IPS-11a (cell line): Measurements from ENCODE around the gene MAST1.
A peak's percentile ranks its signal among the peaks of the same experiment; 100 is the strongest.
"Not testable (repeated sequence)": the region's sequence is repeated elsewhere in the genome, so short reads cannot be mapped to it uniquely, and the experiment has no call there.

Source experiments
- H3K4me3 ChIP-seq: one replicate; pipeline ENCODE4 v1.5.1; 2013; ENCODE audit warnings: low read depth, low read length, control low read depth

The MAST1 gene

DNA sequence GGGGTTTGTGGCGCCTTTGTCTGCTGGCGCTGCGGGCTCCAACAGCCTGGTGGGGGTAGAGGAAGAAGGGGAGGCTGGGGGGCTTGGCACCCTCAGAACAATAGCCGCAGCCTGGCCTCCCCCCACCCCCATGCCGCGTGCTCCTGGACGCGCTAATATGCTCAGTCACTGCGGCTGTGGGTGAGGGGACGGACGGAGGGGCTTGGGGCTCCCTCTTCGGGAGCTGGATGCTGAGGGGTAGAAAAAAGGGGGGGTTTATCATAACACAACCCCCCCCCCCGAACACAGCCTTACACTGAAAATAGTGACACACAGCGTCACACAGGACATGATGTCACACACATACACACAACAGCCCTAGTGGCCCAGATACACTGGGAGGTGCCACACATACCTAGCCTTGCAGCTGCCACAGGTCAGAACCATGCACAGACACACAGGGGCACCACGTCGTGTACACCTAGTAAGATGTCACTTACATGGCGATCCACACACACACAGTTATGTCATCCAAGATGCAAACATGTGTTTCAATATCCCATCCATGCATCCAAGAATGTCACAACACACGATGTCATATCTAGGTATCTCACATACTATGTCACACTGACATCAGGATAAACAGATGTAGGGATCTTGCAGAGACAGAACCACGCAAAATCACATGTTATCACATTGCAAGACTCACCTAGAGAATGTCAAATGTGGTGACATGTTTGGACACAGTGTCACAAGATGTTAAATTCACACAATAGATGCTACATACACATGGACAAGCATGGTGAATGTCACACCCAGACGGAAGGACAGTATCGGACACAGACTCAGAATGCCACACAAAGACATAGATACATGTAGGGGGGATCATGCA is 806 bp downstream of the MAST1 start:
- peak overlapping the region; percentile 56 for H3K4me3 ChIP-seq

DNA sequence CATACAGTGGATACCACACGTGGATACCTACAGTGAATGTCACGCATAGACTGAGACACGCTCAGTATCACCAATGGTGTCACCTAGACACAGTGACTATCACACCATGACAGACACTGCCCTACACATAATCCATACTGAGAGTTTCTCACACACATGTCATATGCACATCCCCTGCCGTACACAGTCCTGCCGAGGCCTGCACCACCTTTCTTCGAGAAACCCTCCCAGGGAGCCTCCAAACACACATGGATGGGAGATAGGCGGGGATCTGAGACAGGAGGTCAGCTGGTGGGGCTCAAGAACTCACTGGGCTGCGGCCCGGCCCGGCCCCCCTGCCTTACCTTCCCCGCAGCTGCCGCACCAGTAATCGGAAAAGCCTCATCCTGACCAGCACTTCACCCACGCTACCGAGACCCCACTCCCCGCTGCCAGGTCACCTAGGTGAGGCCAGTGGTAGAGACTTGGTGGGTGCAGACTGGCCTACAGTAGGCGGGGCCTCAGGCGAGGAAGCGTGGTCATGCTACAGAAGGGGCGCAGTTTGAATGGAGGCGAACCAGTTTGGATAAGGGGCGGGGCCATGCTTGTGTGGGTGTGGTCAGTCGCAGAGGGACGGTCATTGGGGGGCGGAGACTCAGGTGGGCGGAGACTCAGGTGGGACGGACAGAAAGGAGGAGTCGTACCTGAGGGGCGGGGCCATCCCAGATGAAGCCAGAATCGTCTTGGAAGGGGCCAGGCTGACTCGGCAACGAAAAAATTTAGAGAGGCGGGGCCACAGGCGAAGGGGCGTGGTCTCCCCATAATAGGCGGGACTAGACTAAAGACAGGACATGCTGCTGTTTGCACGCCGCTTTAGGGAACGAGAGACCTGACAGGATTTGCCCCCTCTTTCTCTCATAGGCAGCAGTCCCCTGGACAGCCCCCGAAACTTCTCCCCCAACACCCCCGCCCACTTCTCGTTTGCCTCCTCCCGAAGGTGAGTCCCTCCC is 2.1 kb downstream of the MAST1 start:
- peak overlapping the region; percentile 25 for H3K4me3 ChIP-seq

DNA sequence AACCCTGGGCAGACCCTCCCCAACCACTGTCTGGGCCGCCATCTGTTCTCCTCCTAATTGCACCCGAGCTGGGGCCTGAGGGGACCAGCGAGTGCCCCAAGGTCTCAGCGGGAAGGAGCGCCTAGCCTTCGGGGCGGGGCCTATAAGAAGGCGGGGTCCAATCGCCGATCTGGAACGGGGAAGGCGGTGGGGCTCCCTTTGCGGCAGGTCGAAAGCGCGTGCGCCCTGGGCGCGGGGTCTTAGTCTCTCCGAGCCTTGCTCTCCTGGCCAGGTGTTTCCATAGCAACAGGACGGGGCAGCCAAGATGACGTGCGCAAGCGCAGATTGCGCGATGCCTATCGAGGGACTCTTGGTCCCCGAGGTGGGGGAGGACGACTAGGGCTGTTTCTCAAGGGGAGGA is 2.8 kb downstream of the MAST1 start:
- peak overlapping the region; percentile 25 for H3K4me3 ChIP-seq

- H3K4me3 ChIP-seq, result no peak overlapping the region
Observed at GRCh38 chr19:12842511-12842910, 4.2 kb downstream of the MAST1 start.

GRCh38 chr19:12843328-12843727 is 5.0 kb downstream of the MAST1 start:
- H3K4me3 ChIP-seq, result no peak overlapping the region

GRCh38 chr19:12843999-12844732 is 5.9 kb downstream of the MAST1 start:
- no peak overlapping the region for H3K4me3 ChIP-seq

DNA sequence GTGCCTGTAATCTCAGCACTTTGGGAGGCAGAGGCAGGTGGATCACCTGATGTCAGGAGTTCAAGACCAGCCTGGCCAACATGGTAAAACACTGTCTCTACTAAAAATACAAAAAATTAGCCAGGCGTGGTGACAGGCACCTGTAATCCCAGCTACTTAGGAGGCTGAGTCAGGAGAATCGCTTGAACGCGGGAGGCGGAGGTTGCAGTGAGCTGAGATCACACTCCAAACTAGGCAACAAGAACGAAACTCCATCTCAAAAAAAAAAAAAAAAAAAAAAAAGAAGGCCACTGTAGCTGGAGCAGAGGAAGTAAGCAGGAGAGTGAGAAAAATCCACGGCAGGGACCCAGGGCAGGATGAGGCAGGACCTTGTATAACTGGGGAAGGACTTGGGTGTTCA is 8.3 kb downstream of the MAST1 start:
- H3K4me3 ChIP-seq, result not testable (repeated sequence)

GRCh38 chr19:12847159-12848139 is 9.1 kb downstream of the MAST1 start:
- no peak overlapping the region for H3K4me3 ChIP-seq

GRCh38 chr19:12856653-12857052 is 18.3 kb downstream of the MAST1 start:
- H3K4me3 ChIP-seq, result no peak overlapping the region

DNA sequence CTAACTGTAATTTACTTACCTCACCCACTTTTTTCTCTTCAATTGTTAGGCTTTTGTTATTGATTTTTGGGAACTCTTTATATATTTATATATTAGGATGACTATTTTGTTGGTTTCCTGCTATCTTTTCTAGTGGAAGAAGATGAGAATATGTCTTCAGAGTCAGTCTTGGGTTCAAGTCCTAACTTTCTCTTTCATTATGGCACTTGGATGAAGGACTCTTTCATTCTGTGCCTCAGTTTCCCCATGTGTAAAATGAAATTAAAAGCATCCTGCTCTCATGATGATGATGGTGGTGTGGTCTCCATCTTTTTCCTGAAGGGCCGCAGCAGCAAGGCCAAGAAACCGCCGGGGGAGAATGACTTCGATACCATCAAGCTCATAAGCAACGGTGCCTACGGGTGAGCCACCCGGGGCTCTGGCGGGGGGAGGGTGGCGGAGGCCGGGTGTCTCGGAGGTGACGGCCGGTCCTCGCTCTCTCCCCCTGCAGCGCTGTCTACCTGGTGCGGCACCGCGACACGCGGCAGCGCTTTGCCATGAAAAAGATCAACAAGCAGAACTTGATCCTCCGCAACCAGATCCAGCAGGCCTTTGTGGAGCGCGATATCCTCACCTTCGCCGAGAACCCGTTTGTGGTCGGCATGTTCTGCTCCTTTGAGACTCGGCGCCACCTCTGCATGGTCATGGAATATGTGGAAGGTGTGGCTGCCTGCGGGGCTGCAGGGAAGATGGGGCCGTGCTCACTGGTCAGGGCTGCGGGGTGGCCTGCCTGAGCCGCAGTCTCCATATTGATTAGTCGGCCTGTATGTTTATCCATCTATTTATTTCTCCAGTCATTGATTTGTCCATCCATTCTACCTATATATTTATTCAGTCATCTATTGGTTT is 20.0 kb downstream of the MAST1 start:
- H3K4me3 ChIP-seq, result no peak overlapping the region

- H3K4me3 ChIP-seq, result no peak overlapping the region
Observed at GRCh38 chr19:12859546-12859945, 21.2 kb downstream of the MAST1 start.

DNA sequence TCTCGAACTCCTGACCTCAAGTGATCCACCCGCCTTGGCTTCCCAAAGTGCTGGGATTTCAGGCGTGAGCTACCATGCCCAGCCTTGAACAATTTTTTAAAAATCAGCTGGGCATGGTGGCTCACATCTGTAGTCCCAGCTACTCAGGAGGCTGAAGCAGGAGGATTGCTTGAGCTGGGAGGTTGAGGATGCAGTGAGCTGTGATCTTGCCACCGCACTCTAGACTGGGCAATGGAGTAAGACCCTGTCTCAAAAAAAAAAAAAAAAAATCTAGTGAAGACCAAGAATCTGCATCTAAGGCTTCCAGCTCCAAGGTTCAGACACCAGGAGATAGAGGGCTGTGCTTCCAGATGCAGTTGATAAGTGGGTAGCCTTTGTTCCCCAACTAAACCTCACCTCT is 25.8 kb downstream of the MAST1 start:
- H3K4me3 ChIP-seq, result no peak overlapping the region

DNA sequence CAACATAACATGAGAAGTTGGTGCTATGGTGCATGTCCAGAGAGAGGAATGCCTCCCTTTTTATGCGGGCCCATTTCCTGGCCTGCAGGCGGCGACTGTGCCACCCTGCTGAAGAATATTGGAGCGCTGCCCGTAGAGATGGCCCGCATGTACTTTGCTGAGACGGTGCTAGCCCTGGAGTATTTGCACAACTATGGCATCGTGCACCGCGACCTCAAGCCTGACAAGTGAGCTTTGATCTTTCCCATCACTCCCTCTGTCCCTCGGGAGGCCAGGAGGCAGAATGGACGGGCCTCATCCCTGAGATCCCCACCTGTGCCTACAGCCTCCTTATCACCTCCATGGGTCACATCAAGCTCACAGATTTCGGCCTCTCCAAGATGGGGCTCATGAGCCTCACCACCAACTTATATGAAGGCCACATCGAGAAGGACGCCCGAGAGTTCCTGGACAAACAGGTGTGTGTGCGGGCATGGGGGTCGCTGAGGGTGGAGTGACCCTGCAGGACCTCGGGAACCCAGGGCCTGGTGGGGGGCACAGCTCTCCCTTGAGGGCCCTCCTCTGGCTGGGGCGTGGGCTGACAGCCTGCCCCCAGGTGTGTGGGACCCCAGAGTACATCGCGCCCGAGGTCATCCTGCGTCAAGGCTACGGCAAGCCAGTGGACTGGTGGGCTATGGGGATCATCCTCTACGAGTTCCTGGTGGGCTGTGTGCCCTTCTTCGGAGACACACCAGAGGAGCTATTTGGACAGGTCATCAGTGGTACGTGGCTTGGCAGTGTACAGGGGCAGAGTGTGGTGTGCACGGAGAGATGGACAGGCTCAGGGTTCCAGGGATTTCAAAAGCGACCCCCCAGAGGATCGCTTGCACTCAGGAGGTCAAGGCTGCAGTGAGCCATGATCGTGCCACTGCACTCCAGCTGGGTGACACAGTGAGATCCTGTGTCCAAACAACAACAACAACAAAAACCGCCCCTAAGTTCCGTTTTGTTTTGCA is 26.7 kb downstream of the MAST1 start:
- no peak overlapping the region for H3K4me3 ChIP-seq

- no peak overlapping the region for H3K4me3 ChIP-seq
Observed at GRCh38 chr19:12865746-12866415, 27.6 kb downstream of the MAST1 start.

DNA sequence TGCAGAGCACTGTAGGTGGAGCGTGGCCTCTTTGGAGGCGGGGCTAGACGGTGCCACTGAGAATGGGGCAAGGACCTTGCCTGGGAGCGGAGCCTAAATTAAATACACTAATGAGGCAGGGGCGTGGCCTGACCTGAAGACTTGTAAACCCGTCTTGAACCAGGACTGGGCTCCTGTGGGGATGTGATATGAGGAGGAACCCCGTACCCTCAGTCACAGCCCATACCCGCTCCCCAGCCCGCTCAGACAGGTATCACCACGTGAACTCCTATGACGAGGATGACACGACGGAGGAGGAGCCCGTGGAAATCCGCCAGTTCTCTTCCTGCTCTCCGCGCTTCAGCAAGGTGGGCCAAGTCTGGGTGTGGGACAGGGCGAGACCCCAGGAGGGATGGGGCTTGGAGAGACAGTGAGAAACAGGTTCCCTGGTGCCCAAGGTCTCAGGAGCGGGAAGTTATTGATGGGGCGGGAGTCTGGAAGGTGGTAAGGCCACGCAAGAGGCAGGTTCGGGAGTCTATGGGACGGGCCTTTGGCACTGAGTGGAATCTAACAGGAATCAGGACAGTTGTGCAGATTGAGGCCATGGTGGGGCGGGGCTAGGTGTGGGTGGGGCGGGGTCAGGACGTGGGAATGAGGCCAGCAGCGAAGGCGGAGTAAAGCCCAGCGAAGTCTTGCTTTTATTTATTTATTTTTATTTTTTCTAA is 28.3 kb downstream of the MAST1 start:
- H3K4me3 ChIP-seq, result no peak overlapping the region
